ENCODE results near the gene MVK.

MVK gene

GRCh38 chr12:109609342-109609741 is 35.7 kb downstream of the MVK start:
- DNase-seq (ENCODE audit: low spot score): no peak

DNA sequence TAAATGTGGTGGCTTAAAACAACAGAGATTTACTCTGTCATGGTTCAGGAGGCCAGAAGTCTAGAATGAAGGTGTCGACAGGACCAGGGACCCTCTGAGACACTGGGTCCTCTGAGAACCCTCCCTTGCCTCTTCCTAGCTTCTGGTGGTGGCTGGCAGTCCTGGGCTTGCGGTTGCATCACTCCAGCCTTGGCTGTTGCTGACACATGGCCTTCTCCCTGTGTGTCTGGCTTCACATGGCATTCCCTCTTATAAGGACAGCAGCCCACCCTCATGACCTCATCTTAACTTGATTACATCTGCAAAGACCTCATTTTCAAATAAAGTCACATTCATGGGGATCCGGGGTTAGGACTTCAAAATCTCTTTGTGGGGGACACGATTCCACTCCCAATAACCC is 36.9 kb downstream of the MVK start:
- no peak for DNase-seq (ENCODE audit: low spot score)

DNA sequence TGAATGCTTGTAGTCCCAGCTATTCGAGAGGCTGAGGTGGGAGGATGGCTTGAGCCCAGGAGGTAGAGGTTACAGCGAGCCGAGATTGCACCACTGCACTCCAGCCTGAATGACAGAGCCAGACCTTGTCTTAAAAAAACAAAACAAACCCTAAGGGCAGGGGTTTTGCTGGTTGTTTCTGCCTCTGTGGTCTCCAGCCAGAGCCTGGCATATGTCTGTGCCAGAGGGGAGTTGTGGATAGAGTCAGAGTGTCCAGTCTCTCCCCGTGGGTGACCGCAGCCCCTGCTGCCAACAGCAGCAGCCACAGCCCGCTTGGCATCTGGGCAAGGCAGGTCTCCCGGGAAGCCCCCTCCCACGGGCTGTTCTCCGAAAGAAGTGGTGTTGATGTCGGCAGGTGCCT is 37.6 kb downstream of the MVK start:
- DNase-seq (ENCODE audit: low spot score): no peak

- no peak for DNase-seq (ENCODE audit: low spot score)
Measured at GRCh38 chr12:109612003-109612402, 38.4 kb downstream of the MVK start.

GRCh38 chr12:109612975-109613502 is 39.4 kb downstream of the MVK start:
- peak; percentile 55 for DNase-seq (ENCODE audit: low spot score)

- DNase-seq (ENCODE audit: low spot score): no peak
Measured at GRCh38 chr12:109613649-109614455, 40.3 kb downstream of the MVK start.

GRCh38 chr12:109615556-109616229 is 42.1 kb downstream of the MVK start:
- DNase-seq (ENCODE audit: low spot score): no peak

DNA sequence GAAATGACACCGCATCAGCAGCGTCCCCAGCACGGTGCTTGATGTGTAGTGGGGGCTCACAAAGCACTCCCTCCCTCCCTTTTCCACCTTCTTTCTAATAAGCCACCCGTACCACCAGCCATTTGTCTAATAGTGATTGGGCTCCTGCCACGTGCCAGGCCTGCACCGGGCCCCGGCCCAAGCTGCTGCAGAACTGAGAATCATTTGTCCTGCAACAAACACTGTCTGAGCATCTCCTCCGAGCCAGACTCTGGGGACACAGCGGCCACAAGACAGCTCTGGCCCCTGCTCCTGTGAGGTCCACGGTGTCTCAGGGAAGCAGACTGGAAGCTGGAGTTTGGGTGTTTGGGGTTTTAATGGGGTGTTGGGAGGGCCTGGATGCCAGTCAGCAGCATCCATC is 43.9 kb downstream of the MVK start:
- DNase-seq (ENCODE audit: low spot score): no peak

DNA sequence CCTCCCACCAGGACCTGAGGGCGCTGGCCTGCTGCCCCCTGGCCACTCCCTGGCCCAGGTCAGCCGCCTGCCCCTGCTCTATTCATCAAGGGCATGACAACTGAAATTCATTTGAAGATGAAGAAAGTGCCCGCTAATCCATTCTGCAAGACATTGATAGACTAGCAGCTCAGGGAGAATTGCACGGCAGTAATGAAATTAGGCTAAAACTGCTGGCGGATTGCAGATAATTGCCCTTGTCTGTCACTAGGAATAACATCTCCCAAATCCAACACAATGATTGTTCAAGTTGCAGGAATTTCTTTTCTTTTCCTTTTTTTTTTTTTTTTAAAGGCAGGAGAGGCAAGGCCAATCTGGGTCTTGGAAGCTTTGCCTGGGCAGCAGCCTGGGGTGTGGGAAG is 44.5 kb downstream of the MVK start:
- no peak for DNase-seq (ENCODE audit: low spot score)

DNA sequence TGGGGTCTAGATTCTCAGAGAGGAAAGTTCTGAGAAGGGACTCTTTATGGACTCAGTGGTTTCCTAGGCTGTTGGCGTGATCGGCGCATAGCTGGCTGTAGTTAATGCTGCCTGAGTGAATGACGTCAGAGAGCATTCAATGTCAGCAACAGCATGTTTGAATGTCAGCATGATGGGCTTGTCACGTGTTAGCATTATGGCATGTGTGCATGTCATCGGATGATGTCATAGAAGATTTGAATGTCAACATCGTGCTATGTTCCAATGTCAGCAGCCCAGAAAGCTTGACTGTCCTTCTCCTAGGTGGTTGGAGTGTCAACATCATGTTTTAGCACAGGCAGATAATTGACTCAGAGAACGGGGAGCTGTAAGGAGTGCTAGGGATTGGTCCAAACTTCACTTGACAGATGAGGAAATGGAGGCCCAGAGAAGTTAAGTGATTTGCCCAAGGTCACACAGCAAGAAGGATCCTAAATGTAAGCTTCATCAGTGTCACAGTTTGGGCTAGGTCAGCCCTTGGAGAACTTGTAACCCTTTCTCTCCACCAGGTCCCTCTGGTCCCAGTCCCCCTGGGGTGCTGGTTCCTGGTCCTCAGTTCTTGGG is 45.5 kb downstream of the MVK start:
- no peak for DNase-seq (ENCODE audit: low spot score)

DNA sequence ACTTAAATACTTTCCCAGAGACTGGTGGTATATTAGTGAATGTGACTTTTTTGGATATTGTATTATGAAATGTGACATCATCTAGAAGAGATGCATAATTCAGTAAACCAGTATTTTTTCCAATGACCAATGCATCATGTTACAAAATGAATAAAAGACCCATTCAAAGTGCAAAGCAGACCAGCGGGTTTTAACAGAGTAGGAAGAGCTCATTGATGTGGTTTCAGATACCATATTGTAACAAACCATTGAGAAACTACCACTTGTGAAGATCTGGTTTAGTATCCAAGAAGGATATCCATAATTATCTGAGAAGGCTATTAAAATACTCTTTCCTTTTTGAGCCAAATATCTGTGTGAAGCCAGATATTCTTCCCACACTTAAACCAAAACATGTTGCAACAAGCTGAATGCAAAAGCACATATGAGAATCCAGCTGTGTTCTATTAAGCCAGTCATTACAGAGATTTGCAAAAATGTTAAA is 47.7 kb downstream of the MVK start:
- no peak for DNase-seq (ENCODE audit: low spot score)

DNA sequence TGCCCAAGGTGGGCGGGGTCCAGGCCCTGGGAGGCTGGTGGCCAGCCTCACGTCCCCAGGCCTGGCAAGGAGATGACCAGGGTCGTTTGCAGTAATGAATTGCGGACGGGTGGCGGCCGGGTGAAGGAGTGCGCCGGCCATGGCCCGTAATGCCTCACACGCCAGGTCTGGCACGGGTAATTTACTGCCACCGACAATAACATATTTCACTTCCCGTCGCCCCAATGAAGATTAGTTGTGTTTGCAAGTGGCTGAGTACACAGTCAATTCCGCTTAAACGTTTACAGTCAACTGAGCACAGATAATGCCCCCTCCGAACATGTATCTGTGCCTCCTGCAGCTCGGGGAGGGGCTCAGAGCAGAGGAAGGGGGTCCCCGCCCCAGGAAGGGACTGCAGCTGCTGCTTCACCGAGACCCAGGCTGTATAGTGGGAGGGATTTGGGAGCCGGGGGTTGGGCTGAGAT is 48.3 kb downstream of the MVK start:
- DNase-seq (ENCODE audit: low spot score): no peak

- DNase-seq (ENCODE audit: low spot score): no peak
Measured at GRCh38 chr12:109624467-109624866, 50.9 kb downstream of the MVK start.

DNA sequence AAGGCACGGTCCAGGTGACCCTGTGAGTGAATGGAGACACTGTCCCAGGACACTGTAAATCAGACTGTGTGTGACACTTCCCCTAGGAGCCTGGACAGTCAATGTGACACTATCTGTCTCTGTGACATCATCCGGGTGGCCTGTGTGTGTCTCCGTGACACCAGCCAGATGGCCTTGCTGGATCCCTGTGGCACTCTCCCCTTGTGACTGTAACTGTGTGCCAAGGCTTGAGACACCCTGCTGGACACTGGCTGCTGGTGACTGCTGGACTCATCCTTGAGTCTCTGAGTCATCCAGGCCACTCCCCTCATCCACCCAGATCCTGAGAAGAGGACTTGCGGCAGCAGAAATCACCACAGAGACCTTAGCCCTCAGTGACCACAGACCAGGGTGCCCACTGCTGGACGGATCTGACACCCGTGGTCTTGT is 51.6 kb downstream of the MVK start:
- DNase-seq (ENCODE audit: low spot score): no peak

DNA sequence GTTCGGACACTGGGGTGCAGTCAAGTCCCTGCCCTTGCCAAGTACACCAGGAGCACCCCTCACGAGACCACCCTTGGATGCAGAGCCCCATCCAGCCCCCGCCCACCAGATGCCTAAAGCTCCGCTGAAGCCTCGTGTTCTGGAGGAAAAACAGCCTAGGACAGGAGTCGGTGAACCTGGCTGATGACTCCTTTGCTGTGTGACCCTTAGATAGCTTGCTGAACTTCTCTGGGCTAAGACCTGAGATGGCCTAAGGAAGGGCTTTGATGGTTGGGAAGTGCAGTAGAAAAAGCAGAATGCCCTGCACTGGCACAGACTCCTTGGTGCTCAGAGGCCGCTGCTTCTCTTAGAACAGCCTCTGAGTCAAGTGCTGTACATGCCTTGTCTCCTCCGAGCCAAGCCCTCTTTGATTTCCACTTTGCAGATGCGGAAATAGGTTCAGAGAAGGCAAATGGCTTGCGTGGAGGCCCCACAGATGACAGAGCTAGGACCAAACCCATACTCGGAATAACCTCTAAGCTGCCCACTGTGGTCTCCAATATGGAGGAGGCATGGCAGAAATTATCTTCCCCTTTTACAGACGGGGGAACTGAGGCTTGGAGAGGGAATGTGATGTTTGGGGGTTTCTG is 52.3 kb downstream of the MVK start:
- no peak for DNase-seq (ENCODE audit: low spot score)

DNA sequence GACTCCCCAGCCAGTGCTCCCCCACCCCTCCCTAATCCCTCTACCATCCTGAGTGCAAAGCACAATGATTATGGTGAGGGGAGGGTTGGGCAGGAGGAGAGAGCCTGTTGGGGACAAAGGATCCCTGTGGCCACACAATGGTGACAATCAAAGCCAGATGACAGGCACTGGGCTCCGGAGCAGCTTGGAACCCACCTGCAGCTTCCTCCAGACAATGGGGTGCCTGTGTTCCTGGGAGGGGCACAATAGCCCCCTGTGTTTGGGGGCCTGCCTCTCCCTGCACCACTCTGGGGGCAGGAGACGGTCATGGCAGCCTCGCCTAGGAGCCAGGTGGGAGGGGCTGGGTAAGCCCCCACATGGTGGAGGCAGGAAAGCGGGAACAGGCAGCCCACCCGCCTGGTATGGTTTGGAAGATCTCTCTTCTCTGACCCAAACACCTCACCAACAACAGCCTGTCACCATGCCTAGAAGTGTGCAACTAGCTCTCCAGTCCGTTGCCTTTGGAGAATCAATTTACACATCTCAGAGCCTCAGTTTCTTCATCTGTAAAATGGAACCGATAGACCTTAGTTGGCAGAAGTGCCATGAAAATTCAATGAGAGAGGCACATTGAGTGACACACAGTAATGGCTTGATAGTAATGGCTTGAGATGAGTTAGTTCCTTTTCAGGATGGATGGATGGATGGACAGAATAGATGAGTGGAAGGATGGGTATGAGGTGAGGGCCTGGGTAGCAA is 53.0 kb downstream of the MVK start:
- DNase-seq (ENCODE audit: low spot score): no peak

GRCh38 chr12:109627633-109628032 is 54.0 kb downstream of the MVK start:
- no peak for DNase-seq (ENCODE audit: low spot score)

DNA sequence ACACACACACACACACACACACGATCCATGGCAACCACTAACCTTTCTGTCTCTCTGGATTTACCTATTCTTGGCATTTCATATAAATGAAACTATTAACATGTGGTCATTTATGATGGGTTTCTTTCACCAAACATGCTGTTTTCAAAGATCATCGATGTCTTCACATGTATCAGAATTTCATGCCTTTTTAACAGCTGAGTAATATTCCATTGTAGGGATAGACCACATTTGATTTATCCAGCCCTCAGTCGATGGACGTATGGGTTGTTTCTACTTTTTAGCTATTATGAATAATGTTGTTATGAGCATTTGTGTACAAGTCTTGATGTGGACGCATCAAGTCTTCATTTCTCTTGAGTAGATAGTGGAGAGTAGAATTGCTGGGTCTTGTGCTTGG is 56.5 kb downstream of the MVK start:
- DNase-seq (ENCODE audit: low spot score): no peak

DNA sequence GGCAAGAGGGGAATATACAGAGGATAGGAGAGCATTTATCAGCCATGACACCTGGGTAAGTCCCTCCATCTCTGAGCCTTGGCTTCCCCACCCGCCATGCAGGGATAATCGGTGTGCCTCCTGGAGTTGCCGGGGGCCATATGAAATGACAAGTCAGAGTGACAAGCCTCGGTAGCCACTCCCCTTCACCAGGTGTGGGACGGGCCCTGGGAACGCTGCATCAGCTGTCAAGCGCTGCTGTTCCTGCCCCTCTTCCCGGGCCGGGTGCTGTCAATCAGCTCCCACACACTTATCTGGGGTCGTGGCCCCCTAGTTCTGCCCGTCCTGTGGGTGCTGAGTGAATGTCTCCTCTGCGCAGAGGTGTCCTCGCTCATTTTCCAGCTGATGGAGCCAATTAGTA is 57.2 kb downstream of the MVK start:
- DNase-seq (ENCODE audit: low spot score): no peak

DNA sequence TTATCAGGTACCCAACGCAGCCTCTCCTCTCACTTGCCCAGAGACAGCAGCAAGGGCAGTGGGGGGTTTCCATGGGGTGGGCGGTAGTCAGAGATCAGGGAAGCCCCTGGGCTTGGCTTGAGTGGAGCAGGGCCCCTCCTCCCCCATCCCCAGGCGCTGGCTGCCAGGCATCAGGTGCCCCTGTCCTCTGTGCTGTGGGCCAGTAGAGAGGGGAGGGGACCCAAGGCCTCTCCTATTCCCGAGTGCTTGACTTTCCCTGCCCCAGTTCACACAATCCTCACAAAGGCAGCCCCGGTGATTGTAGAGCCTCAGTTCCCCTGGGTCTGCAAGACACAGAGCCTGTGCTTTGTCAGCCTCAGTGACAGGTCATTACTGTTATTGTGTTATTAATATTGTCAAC is 57.7 kb downstream of the MVK start:
- DNase-seq (ENCODE audit: low spot score): no peak

DNA sequence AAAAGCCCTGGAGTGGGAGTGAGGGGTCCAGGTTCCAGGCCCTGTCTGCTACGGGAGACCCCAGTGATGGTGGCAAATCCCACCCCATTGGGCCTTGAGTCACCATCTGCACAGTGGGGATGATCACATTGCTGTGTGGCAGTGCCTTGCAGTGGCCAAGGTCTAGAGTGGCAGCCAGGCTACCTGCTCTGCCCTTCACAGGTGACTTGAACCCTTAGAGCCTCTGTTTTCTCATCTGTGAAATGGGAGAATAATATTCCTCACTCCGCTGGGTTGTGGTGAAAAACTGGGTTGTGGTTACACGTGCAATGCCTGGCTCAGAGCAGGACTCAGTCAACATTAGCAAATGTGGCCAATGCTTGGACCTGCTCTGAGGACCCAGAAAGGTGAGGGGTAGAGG is 58.2 kb downstream of the MVK start:
- DNase-seq (ENCODE audit: low spot score): no peak

DNA sequence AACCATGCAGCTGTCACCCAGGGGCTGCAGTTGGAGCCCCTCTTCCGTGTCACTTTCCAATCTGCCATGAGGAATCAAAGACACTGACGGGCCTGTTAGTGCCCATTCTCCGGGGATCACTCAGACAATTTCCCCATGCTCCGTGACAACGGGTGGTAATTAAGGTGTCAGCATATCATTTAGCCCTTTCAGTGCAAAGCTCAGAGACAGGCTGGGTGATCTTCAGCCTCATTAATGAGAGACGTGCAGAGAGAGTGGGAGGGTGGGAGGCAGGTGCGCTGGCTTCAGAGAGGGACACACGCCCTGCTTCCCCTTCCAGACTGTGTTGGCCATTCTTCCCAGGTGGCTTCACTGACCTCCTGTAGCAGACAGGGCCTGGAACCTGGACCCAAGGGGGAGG is 58.7 kb downstream of the MVK start:
- DNase-seq (ENCODE audit: low spot score): no peak

All from HuH-7.5 (cell line).